Measurements from ENCODE around the gene IFNL3.

- TF ChIP-seq EZH2 (IDR thresholded peaks at IDR 0.05; ENCODE audit: insufficient read depth, poor library complexity, severe bottlenecking) (no peak), EZH2phosphoT487 (IDR thresholded peaks at IDR 0.05; ENCODE audit: insufficient read depth, low read depth) (no peak)
Observed at GRCh38 chr19:39276740-39277139, 31.9 kb upstream of the IFNL3 start.

Data from GM23248 (cell line).